Measurements from ENCODE around the gene FLT4.

Gene FLT4

DNA sequence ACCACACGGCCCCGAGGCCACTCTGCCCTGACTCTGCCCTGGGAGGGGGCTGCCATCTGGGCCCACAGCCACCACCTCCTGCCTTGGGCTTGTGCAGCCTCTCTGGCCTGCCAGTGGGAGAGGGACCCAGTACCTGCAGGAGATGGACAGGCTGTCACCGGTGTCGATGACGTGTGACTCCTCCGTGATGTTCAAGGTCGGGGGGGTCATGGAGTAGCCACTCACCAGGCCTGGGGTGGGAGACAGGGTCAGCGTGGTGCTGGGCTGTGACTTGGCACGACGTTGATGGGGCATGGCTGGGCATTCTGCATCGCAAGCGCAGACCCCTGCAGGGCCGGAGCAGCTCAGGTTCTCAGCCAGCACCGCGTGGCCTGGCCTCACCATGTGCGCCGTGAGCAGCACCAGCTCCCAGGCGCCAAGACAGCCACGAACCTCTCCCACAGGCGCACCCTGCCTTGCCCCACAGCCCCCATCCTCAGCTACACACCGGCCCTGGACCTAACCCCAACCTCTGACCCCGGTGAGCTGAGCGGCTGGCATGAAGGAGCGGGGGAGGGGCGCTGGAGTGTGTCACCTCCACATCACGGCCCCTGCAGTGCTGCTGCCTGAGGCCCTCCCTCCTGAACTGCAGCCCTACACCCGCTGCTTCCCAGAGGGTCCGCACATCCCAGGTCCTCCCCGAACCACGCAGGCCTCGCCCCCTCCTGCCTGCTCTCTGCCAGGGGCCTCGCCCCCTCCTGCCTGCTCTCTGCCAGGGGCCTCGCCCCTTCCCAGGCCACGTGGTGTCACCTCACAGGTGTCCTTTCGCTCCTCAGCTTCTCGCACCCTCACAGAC is 17.6 kb downstream of the FLT4 start:
- Histone ChIP-seq H4K20me1 (ENCODE audit: control insufficient read depth, insufficient read depth, low read depth, low read length) (no peaks in the 10 kb centered on the region), H3K79me2 (ENCODE audit: control insufficient read depth, low read length) (no peaks in the 10 kb centered on the region), H3K27ac (ENCODE audit: low read depth, low read length) (no peak overlapping the region), H3K36me3 (ENCODE audit: control insufficient read depth, low read length) (no peaks in the 10 kb centered on the region), H3K9me3 (ENCODE audit: control insufficient read depth, insufficient read depth, low read length) (no peaks in the 10 kb centered on the region), H3K4me2 (ENCODE audit: low read length) (no peak overlapping the region), H3K4me1 (ENCODE audit: control insufficient read depth, low read length) (no peaks in the 10 kb centered on the region), H3K9me2 (replicated peaks; ENCODE audit: control insufficient read depth, low read length) (no peaks in the 10 kb centered on the region), H3K4me3 (ENCODE audit: low read length) (no peak overlapping the region), H3F3A (ENCODE audit: control insufficient read depth, insufficient read depth) (no peaks in the 10 kb centered on the region), H3K27me3 (ENCODE audit: control insufficient read depth, low read length) (no peaks in the 10 kb centered on the region)
- no peak for TF ChIP-seq EZH2phosphoT487 (IDR thresholded peaks at IDR 0.05; ENCODE audit: borderline replicate concordance, low read length)
- TF ChIP-seq, protein P1, sequence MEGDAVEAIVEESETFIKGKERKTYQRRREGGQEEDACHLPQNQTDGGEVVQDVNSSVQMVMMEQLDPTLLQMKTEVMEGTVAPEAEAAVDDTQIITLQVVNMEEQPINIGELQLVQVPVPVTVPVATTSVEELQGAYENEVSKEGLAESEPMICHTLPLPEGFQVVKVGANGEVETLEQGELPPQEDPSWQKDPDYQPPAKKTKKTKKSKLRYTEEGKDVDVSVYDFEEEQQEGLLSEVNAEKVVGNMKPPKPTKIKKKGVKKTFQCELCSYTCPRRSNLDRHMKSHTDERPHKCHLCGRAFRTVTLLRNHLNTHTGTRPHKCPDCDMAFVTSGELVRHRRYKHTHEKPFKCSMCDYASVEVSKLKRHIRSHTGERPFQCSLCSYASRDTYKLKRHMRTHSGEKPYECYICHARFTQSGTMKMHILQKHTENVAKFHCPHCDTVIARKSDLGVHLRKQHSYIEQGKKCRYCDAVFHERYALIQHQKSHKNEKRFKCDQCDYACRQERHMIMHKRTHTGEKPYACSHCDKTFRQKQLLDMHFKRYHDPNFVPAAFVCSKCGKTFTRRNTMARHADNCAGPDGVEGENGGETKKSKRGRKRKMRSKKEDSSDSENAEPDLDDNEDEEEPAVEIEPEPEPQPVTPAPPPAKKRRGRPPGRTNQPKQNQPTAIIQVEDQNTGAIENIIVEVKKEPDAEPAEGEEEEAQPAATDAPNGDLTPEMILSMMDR (IDR thresholded peaks at IDR 0.05; ENCODE audit: low read depth, low read length, poor library complexity, severe bottlenecking): no peak

DNA sequence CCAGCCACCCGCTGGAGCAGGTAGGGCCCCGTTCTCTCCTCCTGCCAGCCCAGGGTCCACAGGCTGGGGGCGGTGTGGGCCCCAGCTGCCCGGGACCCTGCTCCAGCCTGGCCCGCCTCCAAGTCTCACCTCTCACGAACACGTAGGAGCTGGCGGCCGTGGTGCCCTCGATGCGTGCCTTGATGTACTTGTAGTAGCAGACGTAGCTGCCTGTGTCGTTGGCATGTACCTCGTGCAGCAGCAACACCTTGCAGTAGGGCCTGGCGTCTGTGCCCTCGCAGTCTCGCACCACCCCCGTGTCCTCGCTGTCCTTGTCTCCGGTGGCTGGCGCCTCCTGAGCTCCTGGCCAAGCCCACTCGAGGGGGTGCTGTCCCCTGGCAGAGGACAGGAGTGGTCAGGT is 19.0 kb downstream of the FLT4 start:
- Histone ChIP-seq H3K27ac (ENCODE audit: low read depth, low read length) (no peak overlapping the region), H3K4me2 (ENCODE audit: low read length) (no peak overlapping the region), H4K20me1 (ENCODE audit: control insufficient read depth, insufficient read depth, low read depth, low read length) (no peaks in the 10 kb centered on the region), H3K9me3 (ENCODE audit: control insufficient read depth, insufficient read depth, low read length) (no peaks in the 10 kb centered on the region), H3K36me3 (ENCODE audit: control insufficient read depth, low read length) (no peaks in the 10 kb centered on the region), H3K4me1 (ENCODE audit: control insufficient read depth, low read length) (no peaks in the 10 kb centered on the region), H3K9me2 (replicated peaks; ENCODE audit: control insufficient read depth, low read length) (no peaks in the 10 kb centered on the region), H3K4me3 (ENCODE audit: low read length) (no peak overlapping the region), H3K79me2 (ENCODE audit: control insufficient read depth, low read length) (no peaks in the 10 kb centered on the region), H3K27me3 (ENCODE audit: control insufficient read depth, low read length) (no peaks in the 10 kb centered on the region), H3F3A (ENCODE audit: control insufficient read depth, insufficient read depth) (no peaks in the 10 kb centered on the region)
- TF ChIP-seq, protein P1 (IDR thresholded peaks at IDR 0.05; ENCODE audit: low read depth, low read length, poor library complexity, severe bottlenecking): no peak
- TF ChIP-seq EZH2phosphoT487 (IDR thresholded peaks at IDR 0.05; ENCODE audit: borderline replicate concordance, low read length): no peak

DNA sequence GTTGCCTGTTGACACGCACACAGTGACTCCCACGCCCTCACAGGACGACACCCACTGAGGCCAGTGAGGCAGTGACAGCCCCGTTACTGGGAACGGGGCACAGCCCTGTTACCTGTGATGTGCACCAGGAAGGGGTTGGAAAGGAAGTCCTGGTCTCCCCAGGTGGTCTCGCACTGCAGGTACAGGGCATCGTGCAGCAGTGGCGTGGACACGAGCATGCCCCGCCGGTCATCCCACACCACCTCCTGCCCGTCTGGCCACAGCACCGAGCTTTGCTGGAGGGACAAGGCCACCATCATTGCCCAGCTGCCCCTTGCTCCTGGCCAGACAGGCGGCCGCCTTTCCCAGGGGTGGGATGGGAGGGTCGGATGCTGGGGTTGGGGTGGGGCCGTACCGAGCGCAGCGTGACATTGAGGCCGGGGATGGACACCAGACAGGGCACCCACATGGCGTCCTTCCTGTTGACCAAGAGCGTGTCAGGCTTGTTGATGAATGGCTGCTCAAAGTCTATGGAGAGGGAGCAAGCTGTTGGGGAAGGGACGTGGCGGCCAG is 19.5 kb downstream of the FLT4 start:
- H3F3A ChIP-seq (ENCODE audit: control insufficient read depth, insufficient read depth): no peaks in the 10 kb centered on the region
- no peak overlapping the region for H3K27ac ChIP-seq (ENCODE audit: low read depth, low read length)
- no peaks in the 10 kb centered on the region for H3K4me1 ChIP-seq (ENCODE audit: control insufficient read depth, low read length)
- H3K27me3 ChIP-seq (ENCODE audit: control insufficient read depth, low read length): no peaks in the 10 kb centered on the region
- no peak overlapping the region for H3K4me3 ChIP-seq (ENCODE audit: low read length)
- no peaks in the 10 kb centered on the region for H3K9me3 ChIP-seq (ENCODE audit: control insufficient read depth, insufficient read depth, low read length)
- no peaks in the 10 kb centered on the region for H3K9me2 ChIP-seq (replicated peaks; ENCODE audit: control insufficient read depth, low read length)
- no peaks in the 10 kb centered on the region for H3K79me2 ChIP-seq (ENCODE audit: control insufficient read depth, low read length)
- TF ChIP-seq, protein P1 (IDR thresholded peaks at IDR 0.05; ENCODE audit: low read depth, low read length, poor library complexity, severe bottlenecking): no peak
- TF ChIP-seq EZH2phosphoT487 (IDR thresholded peaks at IDR 0.05; ENCODE audit: borderline replicate concordance, low read length): no peak
- H3K36me3 ChIP-seq (ENCODE audit: control insufficient read depth, low read length): no peaks in the 10 kb centered on the region
- H3K4me2 ChIP-seq (ENCODE audit: low read length): no peak overlapping the region
- H4K20me1 ChIP-seq (ENCODE audit: control insufficient read depth, insufficient read depth, low read depth, low read length): no peaks in the 10 kb centered on the region

All from DOHH2 (cell line).